Measurements from ENCODE around the gene MAP3K2.
A peak's percentile ranks its signal among the peaks of the same experiment; 100 is the strongest.

MAP3K2 gene

GRCh38 chr2:127280693-127281092, 107.1 kb downstream of the MAP3K2 start:
- DNase-seq, result no peak

GRCh38 chr2:127279781-127280180, 108.0 kb downstream of the MAP3K2 start:
- no peak for DNase-seq

- peak; percentile 43 for DNase-seq
Measured at GRCh38 chr2:127278959-127279358, 108.8 kb downstream of the MAP3K2 start.

GRCh38 chr2:127277028-127277427, 110.7 kb downstream of the MAP3K2 start:
- no peak for DNase-seq

GRCh38 chr2:127275789-127276188, 112.0 kb downstream of the MAP3K2 start:
- no peak for DNase-seq

GRCh38 chr2:127275356-127275755, 112.4 kb downstream of the MAP3K2 start:
- no peak for DNase-seq

GRCh38 chr2:127270663-127271062, 117.1 kb downstream of the MAP3K2 start:
- no peak for DNase-seq

GRCh38 chr2:127261804-127262406, 125.9 kb downstream of the MAP3K2 start:
- DNase-seq, result no peak

GRCh38 chr2:127259355-127259754, 128.4 kb downstream of the MAP3K2 start:
- DNase-seq, result no peak

GRCh38 chr2:127256866-127257265, 130.9 kb downstream of the MAP3K2 start:
- DNase-seq, result no peak

- no peak for DNase-seq
Measured at GRCh38 chr2:127256381-127256780, 131.4 kb downstream of the MAP3K2 start.

GRCh38 chr2:127255721-127256120, 132.1 kb downstream of the MAP3K2 start:
- no peak for DNase-seq

GRCh38 chr2:127255146-127255545, 132.6 kb downstream of the MAP3K2 start:
- no peak for DNase-seq

- DNase-seq, result no peak
Measured at GRCh38 chr2:127254386-127254981, 133.3 kb downstream of the MAP3K2 start.
